GM21723 (cell line): ENCODE results near the gene CCDC167.

Experiments used
- ATAC-seq: cut with Tn5 transposase; IDR thresholded peaks from one replicate; pipeline ENCODE4 v1.9.1; 2021; ENCODE audit warnings: mild to moderate bottlenecking, moderate library complexity; ENCODE audit not compliant: unreplicated experiment

Gene CCDC167

GRCh38 chr6:37490536-37491170 lies 9.0 kb downstream of the CCDC167 start:
- ATAC-seq = no peak

DNA sequence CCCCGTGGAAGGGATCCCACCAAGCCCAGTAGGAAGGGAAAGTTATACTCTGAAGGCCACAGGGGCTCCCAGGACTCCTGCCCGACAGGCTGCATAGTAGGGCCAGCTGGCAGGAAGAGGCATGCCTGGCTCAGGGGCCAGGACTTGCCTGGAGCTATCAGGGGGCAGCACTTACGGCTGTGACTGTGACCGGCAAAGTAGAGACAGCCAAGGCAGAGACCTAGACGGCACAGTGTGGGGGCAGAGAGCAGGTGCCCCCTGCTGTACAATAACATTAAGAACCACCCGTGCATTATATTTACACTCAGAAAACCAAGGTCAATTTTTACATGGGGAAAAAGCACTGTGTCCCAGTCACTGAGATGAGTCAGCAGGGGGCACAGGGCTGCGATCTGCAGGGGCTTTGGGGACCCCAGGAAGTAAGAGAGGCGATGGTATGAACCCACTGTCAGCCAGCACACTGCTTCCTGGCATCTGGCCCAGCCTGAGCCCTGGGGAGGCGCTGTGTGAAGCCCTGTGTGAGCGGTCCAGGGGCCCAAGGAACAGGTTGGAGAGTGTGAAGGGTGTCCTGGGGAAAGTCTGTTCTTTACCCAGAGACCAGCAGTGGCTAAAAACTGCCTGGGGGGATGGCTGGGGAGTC lies 9.9 kb downstream of the CCDC167 start:
- no peak for ATAC-seq

DNA sequence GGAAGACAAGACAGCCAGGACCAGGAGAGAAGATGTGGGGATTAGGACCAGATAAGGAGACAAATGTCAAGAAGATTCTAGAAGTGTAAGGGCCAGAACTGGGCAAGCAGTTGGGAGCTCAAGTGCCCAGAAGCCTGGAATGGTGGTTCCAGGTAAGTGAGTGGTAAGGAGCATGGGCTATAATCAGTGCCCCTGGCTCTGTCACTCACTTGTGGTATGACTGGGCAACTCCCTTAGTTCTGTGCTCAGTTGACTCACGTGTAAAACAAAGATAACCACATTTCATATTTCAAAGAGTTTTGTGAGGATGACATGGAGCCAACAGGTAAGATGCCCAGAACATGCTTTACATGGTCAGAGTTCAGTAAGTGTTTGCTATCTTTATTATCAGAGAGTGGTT lies 11.2 kb downstream of the CCDC167 start:
- ATAC-seq = no peak

GRCh38 chr6:37487591-37488380 lies 11.9 kb downstream of the CCDC167 start:
- ATAC-seq = no peak

DNA sequence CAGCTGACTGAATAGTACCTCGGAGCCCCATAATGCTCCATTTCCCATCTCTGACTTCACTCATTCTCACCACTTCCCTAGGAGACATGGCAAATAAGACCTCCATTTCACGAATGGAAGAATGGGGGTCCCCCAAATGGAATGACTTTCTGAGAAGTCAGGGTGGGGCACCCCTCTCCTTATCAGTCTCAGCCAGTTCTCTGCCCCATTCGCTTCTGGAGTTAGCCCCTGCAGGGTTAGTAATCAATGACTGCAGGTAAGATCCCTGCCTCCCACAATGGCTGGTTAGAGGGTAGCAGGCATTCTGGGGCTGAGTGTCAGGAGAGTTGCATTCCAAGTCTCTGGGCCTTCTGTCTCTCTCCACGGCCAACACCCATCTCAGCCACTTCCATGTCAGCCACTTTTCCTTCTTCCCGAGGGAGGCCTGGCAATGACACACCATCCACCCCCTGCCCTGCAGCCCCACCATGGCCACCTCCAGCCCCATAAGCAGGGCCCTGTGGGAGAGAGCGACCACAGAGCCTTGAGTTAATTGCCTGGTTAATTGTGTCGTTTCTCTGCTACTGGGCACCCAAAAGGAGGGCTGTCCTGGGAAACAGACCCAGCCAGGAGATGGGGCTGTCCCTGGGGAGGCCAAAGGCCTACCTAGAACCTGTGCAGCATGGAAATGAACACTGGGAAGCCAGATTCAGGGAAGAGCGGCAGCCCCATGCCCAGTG lies 13.4 kb downstream of the CCDC167 start:
- no peak for ATAC-seq

GRCh38 chr6:37485291-37485702 lies 14.4 kb downstream of the CCDC167 start:
- no peak for ATAC-seq

- no peak for ATAC-seq
Measured at GRCh38 chr6:37484786-37485170, 14.9 kb downstream of the CCDC167 start.

- ATAC-seq = peak; percentile 63
Measured at GRCh38 chr6:37483917-37484785, 15.5 kb downstream of the CCDC167 start.

DNA sequence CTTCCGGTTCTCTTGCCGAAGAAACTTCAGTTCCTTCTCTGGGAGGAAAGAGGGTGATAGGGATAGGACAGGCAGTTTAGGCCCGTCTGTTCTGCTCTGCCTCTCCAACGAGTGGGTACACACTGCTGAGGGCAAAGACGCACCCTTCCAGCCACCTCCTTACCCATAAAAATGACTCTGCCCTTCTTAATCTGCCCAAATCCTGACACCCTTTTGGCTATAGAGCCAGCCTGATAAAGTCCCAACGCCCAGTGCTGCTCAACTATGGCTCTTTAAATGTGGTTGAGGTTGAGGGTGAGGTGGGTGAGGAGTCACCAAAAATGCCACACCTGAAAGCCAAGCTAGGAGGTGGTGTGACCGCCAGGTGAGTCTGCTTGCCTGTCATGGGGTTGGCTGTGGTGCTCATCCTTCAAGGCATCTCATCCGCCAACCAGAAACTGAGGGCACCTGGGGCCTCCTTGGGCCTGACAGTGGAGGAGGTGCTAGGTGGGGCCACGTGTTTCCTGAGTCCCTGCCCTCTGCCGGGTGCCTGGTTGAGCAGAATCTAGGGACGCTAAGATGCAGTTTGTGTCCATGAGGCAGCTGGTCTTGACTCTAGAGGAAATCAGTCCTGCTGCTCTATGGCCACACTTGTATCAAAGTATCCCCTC lies 16.3 kb downstream of the CCDC167 start:
- ATAC-seq = no peak

DNA sequence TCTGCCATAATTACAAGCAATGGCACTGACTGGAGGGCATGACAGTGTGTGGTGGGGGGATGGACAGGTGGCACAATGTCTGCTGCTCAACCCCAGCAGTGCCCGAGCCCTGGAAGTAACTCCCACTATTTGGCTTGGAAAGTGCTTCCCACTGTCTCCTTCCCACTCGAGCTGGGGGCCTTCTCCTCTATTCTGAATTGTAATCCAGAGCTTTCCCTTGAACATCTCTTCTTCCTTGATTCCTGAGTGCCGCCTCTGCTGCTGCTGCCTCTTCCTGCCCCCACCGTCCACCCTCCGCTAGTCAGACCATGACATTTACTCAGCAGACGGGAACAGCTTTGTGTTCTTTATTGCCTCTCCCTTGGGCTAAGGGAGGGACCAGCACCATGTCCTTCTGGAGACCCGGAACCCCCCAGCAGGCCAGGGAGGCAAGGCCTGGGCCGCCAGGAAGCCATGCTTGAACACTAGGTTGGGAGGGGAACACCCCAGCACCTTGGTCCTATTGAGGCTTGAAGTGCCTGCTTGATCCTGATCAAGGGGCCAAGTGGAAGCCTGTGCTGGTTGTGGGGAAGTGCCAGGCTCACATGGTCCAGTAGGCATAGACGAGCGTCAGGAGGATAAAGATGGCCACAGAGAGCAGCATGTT lies 17.0 kb downstream of the CCDC167 start:
- ATAC-seq = no peak

DNA sequence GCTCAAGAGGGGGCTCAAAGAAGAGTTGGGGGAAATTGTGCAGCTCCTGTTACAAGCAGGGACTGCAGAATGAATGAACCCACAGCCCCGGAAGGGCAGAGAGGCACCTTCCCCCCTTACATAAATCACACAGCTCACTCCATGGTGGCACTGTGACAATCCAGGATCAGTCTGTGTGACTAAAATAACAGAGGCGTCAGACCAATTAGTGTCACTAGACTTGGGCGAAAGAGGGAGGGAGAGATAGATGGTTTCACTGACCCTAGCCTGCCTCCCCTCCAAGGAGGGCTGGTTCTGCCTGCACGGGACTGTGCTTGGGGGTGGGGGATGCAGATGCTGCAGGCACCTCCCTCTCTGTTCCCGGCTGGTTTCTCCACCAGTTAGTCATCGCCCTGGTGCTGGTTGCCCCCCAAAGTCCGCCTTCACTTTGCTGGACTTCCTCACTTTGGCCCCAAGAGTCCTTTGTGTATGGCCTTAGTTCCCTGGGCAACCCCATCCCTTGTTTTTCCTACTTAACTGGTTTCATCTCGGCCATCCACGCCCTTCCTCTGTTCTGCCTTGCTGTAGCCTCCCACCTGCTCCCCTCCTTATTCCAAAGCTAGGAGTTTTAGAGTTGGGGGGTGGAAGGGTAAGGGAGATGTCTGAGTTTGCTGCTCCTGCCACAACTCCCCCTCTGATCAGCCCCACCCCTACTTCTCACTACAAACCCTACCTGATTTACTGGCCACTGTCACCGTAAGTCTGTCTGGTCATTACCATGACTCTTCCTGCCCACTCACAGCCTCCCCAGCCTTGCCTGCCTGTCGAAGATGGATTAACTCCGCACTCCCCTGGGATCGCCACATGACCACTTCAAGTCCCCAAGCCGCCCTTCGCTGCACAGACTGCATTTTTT lies 17.7 kb downstream of the CCDC167 start:
- no peak for ATAC-seq

DNA sequence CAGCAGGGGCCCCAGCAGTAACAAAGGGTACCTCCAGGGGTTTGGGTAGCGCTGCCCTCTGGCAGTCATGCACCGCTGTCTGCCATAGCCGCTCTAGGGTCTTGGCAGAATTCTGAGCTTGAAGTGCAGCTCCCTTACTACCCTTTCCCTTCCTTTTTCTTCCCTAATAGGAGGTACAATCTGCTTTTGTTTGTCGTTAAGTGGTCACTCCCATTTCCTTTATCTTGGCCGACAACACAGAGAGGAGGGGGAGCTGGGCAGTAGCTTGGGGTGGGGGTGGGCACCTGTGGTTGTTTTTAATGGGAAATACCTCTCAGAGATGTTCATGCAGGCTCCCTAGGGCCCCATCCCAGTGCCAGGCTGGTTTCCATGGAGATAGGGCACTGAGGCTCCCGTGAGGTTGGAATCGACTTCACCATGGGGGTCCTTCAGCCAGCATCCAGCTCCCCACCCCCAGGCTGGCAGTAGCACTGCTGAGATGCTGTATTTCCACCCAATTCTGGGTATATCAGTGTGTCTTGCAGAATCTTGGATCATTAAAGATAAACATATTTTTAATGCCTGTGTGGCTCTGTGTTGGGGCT lies 18.6 kb downstream of the CCDC167 start:
- no peak for ATAC-seq

GRCh38 chr6:37480118-37480736 lies 19.5 kb downstream of the CCDC167 start:
- no peak for ATAC-seq

DNA sequence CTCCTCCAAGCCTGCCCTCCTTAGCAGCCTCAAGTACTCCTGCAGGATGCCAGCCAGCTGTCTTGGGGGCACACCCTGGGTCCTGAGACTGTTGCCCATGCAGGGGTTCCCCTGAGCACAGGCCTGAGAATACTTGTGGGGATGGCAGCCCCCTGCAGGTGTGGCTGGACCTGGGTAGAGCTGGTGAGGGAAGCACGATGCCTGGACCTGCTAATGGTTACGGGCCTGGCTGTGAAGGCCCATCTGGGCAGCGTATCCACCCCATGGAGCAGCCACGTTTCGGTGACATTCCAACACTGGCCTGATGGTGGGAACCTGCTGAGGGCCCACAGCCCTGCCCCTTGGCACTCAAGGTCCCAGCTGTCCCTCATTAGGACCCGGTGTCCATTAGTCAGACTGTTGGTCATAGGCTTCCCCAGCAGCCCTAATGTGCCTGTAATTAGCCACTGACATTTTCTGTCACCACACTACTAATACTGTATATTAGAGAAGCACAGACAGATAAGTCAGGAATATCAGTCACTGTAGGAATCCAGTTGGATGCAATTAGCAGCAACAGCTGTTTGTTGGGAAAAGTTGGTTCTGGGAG lies 20.3 kb downstream of the CCDC167 start:
- no peak for ATAC-seq

DNA sequence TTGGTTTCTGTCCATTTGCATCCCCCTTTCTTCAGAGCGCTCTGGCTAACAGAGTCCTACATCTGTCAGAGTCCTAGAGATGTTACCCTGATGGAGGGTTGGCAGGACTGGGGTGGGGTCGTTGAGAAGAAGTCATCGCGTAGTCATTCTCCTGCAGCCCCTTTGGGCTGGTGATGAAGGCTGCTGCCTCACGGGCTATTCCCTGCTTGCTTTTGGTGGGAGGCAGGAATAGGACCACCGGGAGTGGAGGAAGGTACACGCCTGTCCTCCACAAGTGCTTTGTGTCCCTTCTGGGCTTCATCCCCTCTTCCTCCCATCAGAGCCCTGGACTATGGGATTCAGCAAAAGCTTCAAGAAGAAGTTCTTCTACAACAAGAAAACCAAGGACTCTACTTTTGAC lies 20.9 kb downstream of the CCDC167 start:
- ATAC-seq = no peak

DNA sequence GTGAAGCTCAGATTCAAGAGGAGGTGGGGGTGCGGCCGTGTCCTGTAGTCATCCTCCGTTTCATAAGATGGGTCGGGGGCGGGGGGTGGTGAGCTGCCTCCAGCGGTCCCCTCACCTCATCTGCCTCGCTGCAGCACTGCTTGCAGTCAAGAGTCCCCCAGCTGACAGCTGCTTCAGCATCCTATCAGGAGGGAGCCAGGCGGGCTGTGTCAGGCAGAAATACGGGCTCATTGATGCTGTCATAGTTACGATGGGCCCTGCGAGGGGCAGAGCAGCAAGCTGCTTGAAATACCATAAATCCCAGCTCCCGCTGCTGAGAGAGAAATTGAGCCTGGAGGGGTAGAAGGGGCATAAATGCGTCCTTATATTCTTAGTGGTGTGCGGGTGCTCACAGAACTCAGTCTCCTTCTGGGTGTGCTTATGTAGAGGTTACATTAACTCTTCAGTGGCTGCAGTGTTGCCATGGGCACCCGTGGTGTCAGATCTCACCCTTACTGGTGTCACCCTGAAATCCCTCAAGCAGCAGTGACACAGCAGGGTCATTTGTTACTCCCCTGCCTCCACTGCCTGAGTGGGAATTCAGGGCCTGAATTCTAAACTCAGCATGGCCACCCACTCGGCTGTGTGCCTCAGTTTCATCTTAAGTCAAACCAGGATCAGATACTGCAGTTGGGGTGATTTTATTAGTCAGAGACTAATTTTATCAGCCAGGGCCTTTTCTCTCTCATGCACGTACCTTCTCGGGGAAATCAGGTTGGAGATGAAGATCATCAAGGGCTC lies 21.8 kb downstream of the CCDC167 start:
- ATAC-seq = no peak

- no peak for ATAC-seq
Measured at GRCh38 chr6:37477191-37477590, 22.5 kb downstream of the CCDC167 start.
